K562 (cell line): Measurements from ENCODE around the gene EIF3J. TPM values are rescaled to one million over a fixed set of nuclear protein-coding genes. Genes with fewer than 3 reads are reported as not detected.
A peak's percentile ranks its signal among the peaks of the same experiment; 100 is the strongest.
"Not testable (repeated sequence)": the region's sequence is repeated elsewhere in the genome, so short reads cannot be mapped to it uniquely, and the experiment has no call there.

Source experiments
- ATAC-seq: fragments of 200-7000 bp; cut with Tn5 transposase; 3 replicates; pipeline ENCODE4 v1.9.1; 2020; ENCODE audit warnings: moderate library complexity
- BruUV-seq: library from RNA; stranded (reverse); fragments of 400-500 nt; replicated peaks from 2 replicates; lab custom pipeline; 2021; lab: Mats Ljungman, UMichigan
- CTCF ChIA-PET: fragments of 300-600 bp; formaldehyde crosslinking; extraction: SDS; loops from one replicate; lab custom pipeline; 2021; ENCODE audit warnings: low intra/inter-chr PET ratio; lab: Yijun Ruan, JAX
- POLR2A ChIA-PET: fragments of 300-600, 350-650 bp; sonication (Branson Sonifier 250); formaldehyde crosslinking; extraction: SDS; loops from one replicate; lab custom pipeline; 2021; ENCODE audit warnings: antibody characterized with exemption, inconsistent platforms; lab: Yijun Ruan, JAX
- DNase-seq, 4 experiments: peaks; one replicate each; pipeline versions ENCODE4 v3.0.0 to v3.0.0-alpha.2; 2011 to 2018; ENCODE audit warnings: low spot score in 3 of 4, mixed read lengths in 3 of 4; ENCODE audit errors: extremely low read depth in 1 of 4
- FAIRE-seq: peaks from 2 replicates; lab custom pipeline; 2011; peaks lifted over from hg19 to GRCh38; lab: Jason Lieb, UNC
- H2AFZ ChIP-seq: 2 replicates; pipeline ENCODE4 v1.6.0; 2011; ENCODE audit warnings: low read depth, low read length, control low read depth, inconsistent platforms
- H3K27ac ChIP-seq: fragments of 200-600 bp; 3 replicates; pipeline ENCODE4 v1.8.0; 2011; ENCODE audit warnings: low read depth, mild to moderate bottlenecking, control low read depth, inconsistent platforms, low read length, moderate library complexity, mixed read lengths; ENCODE audit errors: extremely low read depth
- H3K27me3 ChIP-seq, 2 experiments: fragments of 300-600 bp in 1 of 2; 2 replicates in 1 of 2; 3 replicates in 1 of 2; pipeline versions ENCODE4 v1.6.0 to v1.8.0; 2011; ENCODE audit warnings: inconsistent platforms in 2 of 2, low read length in 2 of 2, mild to moderate bottlenecking in 1 of 2, mixed read lengths in 1 of 2, moderate library complexity in 1 of 2; ENCODE audit not compliant: control insufficient read depth in 2 of 2, insufficient read depth in 2 of 2
- H3K36me3 ChIP-seq: fragments of 300-600 bp; 3 replicates; pipeline ENCODE4 v1.8.0; 2011; ENCODE audit warnings: mild to moderate bottlenecking, low read length, inconsistent platforms; ENCODE audit not compliant: control insufficient read depth, insufficient read depth
- H3K4me1 ChIP-seq, 2 experiments: fragments of 200-600 bp in 1 of 2; replicated peaks in 1 of 2; 2 replicates in 1 of 2; 3 replicates in 1 of 2; pipeline versions ENCODE4 v1.5.1 to v1.8.0; 2011; ENCODE audit warnings: inconsistent platforms in 2 of 2, low read length in 2 of 2, mild to moderate bottlenecking in 1 of 2, mixed read lengths in 1 of 2, moderate library complexity in 1 of 2; ENCODE audit not compliant: control insufficient read depth in 2 of 2, insufficient read depth in 2 of 2
- H3K4me2 ChIP-seq: 2 replicates; pipeline ENCODE4 v1.6.1; 2011; ENCODE audit warnings: low read length, control low read depth, inconsistent platforms, mixed read lengths; ENCODE audit not compliant: insufficient read depth
- H3K4me3 ChIP-seq: fragments of 200-600 bp; sonication (generic), shearing (Covaris generic); 2 replicates; pipeline ENCODE4 v1.5.1; 2016; ENCODE audit warnings: control low read depth, inconsistent platforms
- H3K79me2 ChIP-seq: fragments of 200-600 bp; 3 replicates; pipeline ENCODE4 v1.8.0; 2011; ENCODE audit warnings: low read length, inconsistent platforms; ENCODE audit not compliant: control insufficient read depth, insufficient read depth
- H3K9ac ChIP-seq, 2 experiments: 2 replicates each; pipeline versions ENCODE4 v1.6.0 to v1.6.1; 2011; ENCODE audit warnings: low read depth in 2 of 2, low read length in 2 of 2, control low read depth in 1 of 2, inconsistent platforms in 1 of 2, mild to moderate bottlenecking in 1 of 2, mixed read lengths in 1 of 2; ENCODE audit not compliant: insufficient read depth in 1 of 2
- H3K9me1 ChIP-seq: one replicate; pipeline ENCODE4 v1.6.0; 2011; ENCODE audit warnings: inconsistent platforms, mild to moderate bottlenecking, low read length, moderate library complexity; ENCODE audit not compliant: control insufficient read depth, insufficient read depth
- H3K9me3 ChIP-seq: replicated peaks from 2 replicates; pipeline ENCODE4 v1.5.1; 2011; ENCODE audit warnings: low read depth, low read length, inconsistent platforms; ENCODE audit not compliant: control insufficient read depth, insufficient read depth
- H4K20me1 ChIP-seq: replicated peaks from 2 replicates; pipeline ENCODE4 v1.6.1; 2011; ENCODE audit warnings: low read length, inconsistent platforms, mixed read lengths; ENCODE audit not compliant: control insufficient read depth, insufficient read depth
- CEBPB ChIP-seq: fragments of 450-650 bp; IDR thresholded peaks from 2 replicates; pipeline ENCODE4 v1.6.1; 2016; ENCODE audit warnings: missing genetic modification characterization, missing compliant biosample characterization
- EGR1 ChIP-seq: fragments of 450-650 bp; conservative IDR thresholded peaks from 2 replicates; pipeline ENCODE4 v1.6.1; 2017; ENCODE audit warnings: mild to moderate bottlenecking
- SUPT5H ChIP-seq: fragments of 450-650 bp; IDR thresholded peaks from 2 replicates; pipeline ENCODE4 v1.6.1; 2016
- ZNF384 ChIP-seq: IDR thresholded peaks from 2 replicates; pipeline ENCODE4 v1.6.1; 2012; ENCODE audit warnings: low read depth, low read length, improper control_type of control experiment
- WGBS: fragments of 100-300 bp; shearing (Covaris generic); methylation state at CpG from one replicate; pipeline ENCODE4 v1.1.6; 2016; ENCODE audit warnings: low coverage, mixed read lengths; ENCODE audit not compliant: insufficient coverage; ENCODE audit errors: missing lambda C conversion rate; 5-methylcytosine and 5-hydroxymethylcytosine counted together
- in situ Hi-C: fragments of 300-500 bp; cut with MboI; formaldehyde crosslinking; loops from 4 replicates; pipeline ENCODE4 v1.15.0; 2018; ENCODE audit warnings: inconsistent platforms, mixed read lengths
- intact Hi-C: fragments of 100-400 bp; cut with micrococcal nuclease; formaldehyde crosslinking; loops from 2 replicates; pipeline ENCODE4 v1.14.2; 2022
- polyA plus RNA-seq, 8 experiments: library from polyadenylated mRNA; depleted of rRNA in 4 of 8; stranded (reverse) in 5 of 8; unstranded in 3 of 8; fragments of >200 nt; fragmentation: Nextera tagmentation in 2 of 8; fragmentation: Illumina TruSeq in 1 of 8; extraction: Ambion mirVana in 2 of 8; extraction: Trizol in 1 of 8; gene quantifications; 2 replicates each; pipeline versions ENCODE4 v1.2.1 to v1.2.3, GENCODE V29; 2011 to 2014; ENCODE audit warnings: inconsistent platforms in 1 of 8, missing spikeins in 1 of 8
- total RNA-seq, 7 experiments: library from RNA; depleted of rRNA in 6 of 7; stranded (reverse); fragments of >200 nt in 6 of 7; fragmentation: Illumina TruSeq in 2 of 7; extraction: Trizol in 2 of 7; gene quantifications; 2 replicates each; pipeline versions ENCODE4 v1.2.1 to v1.2.3, GENCODE V29; 2011 to 2021; ENCODE audit warnings: low replicate concordance in 1 of 7

The EIF3J gene
- total and polyA plus RNA-seq, 9 of the 15 experiments (the other 6 are each of a cell fraction or from before 2014, with no cell fraction given): 44.2 to 217 (median 151) TPM

DNA sequence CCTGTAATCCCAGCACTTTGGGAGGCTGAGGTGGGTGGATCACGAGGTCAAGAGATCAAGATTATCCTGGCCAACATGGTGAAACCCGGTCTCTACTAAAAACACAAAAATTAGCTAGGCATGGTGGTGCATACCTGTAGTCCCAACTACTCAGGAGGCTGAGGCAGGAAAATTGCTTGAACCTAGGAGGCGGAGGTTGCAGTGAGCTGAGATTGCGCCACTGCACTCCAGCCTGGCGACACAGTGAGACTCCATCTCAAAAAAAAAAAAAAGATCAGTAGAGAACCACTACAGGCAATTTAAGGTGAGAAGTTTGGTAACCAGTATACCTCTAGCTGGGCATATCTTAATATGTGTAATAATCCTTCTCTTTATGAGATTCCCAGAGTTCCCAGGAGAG, 7.8 kb downstream of the EIF3J start:
- TF ChIP-seq SUPT5H (0 out of 2 replicates have a peak, but pooled peaks have one; percentile 33), CEBPB (peak; percentile 78), ZNF384 (0 out of 2 replicates have a peak, but pooled peaks have one; percentile 23), EGR1 (peak; percentile 31)
- ATAC-seq, H3K4me3 ChIP-seq, H3K4me2 ChIP-seq, in situ Hi-C loops, DNase-seq, H3K9me3 ChIP-seq, H3K27ac ChIP-seq, H3K9ac ChIP-seq, H3K27me3 ChIP-seq, CTCF ChIA-PET, H2AFZ ChIP-seq, intact Hi-C loops, BruUV-seq, FAIRE-seq, H3K9me1 ChIP-seq: not testable (repeated sequence)
- Histone ChIP-seq H4K20me1 (peaks cover 10% of the 10 kb centered on the region; the same call in 1 of the 2 replicates), H3K4me1 (peaks cover 4 to 23% of the 10 kb centered on the region in 2 experiments; a peak in 3 of 5 replicates), H3K79me2 (peaks cover 95% of the 10 kb centered on the region), H3K36me3 (peaks cover 72% of the 10 kb centered on the region)
- 60% methylated on average over 5 of the region's 5 CpGs for WGBS
- POLR2A ChIA-PET: interaction anchor here (1.0 kb wide), 1 partner anchor 9 kb away, joined by 4 read pairs; no protein-coding TSS in a partner anchor
